Endothelial cell of hepatic sinusoid (primary cell): Measurements from ENCODE around the gene OBP2B.

ENCODE experiments used
- in situ Hi-C: cut with HindIII; loops from 2 replicates; pipeline ENCODE4 v1.10.0; 2017; ENCODE audit warnings: low sequenced_read_pairs

The OBP2B gene

DNA sequence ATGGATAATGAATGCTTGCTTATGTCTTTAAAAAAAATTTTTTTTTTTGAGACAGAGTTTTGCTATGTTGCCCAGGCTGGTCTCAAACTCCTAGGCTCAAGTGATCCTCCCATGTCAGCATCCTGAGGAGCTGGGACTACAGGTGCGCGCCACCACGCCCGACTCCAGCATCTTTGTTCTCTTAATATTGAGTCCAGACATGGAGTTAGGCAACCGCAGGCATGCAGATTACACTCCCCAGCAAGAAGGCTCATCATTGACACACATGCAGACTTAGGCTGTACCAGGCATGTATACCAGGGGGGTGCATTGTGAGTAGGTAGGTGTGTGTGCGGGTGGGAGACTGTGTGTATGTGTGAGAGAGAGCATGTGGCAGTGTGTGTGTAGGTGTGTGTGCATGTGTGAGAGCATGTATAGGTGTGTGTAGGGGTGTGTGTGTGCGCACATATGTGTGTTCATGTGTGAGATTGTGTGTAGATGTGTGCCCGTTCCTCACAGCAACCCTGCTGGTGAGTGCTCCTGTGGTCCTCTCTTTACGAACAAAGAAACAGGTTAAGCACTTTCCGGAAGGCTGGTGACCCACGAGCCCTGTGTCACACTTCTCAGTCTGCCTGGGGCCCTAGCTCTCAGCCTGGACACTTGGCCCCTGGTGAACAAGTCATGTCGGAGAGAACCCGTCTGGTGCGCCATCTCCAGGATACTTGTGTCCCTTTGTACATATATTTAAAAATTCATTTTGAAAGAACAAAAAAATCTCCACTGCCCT is 6.2 kb downstream of the OBP2B start:
- in situ Hi-C loops, result no loop called here

- in situ Hi-C loops, result no loop called here
Measured at GRCh38 chr9:133202145-133202513, 6.9 kb downstream of the OBP2B start.

- in situ Hi-C loops, result no loop called here
Measured at GRCh38 chr9:133201424-133202144, 7.5 kb downstream of the OBP2B start.

GRCh38 chr9:133200631-133201030 is 8.4 kb downstream of the OBP2B start:
- in situ Hi-C loops, result no loop called here

DNA sequence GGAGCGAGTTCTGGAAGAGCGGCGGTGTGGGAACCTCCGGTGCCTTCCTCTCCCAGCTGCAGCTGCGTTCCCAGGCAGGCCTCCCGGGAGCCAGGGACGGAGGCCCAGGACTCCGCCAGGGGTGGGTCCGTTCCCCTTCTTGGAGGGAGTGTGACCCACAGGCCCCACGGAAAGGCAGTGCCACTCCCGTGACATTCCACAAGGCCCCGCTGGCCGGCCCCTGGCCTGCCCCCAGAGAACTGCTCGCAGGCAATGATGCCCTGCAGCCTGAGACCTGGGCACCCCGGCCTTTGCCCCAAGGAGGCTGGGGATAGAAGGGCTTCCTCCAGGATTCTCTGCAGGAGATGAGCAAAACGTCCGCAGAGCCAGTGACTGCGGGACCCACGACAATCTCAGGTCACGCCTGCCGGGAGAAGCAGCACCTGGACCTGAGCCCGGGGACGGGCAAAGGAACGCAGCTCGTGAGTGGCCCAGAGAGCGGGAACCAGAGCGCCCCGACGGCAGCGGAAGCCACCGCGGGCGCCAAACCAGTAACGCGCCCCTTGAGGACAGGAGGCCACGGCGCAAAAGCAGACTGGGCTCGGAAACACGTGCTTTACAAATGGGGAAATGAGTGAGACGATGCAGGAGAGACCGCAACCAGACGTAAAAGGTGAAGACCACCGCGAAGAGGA is 9.3 kb downstream of the OBP2B start:
- in situ Hi-C loops, result no loop called here

DNA sequence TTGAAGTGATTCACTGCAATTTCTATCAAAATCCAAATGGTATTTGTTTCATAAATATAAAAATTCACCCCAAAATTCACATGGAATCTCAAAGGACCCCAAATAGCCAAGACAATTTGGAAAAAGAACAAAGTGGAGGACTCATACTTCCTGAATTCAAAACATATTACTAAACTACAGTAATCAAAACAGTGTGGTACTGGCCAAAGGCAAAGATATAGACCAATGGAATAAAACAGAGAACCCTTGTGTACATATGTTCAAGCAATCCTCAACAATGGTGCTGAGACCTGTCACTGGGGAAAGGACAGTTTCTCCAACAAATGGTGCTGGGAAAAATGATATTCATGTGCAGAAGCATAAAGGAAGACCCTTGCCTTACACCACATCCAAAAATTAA is 14.0 kb downstream of the OBP2B start:
- in situ Hi-C loops, result no loop called here

- in situ Hi-C loops, result no loop called here
Measured at GRCh38 chr9:133194597-133194996, 14.5 kb downstream of the OBP2B start.

DNA sequence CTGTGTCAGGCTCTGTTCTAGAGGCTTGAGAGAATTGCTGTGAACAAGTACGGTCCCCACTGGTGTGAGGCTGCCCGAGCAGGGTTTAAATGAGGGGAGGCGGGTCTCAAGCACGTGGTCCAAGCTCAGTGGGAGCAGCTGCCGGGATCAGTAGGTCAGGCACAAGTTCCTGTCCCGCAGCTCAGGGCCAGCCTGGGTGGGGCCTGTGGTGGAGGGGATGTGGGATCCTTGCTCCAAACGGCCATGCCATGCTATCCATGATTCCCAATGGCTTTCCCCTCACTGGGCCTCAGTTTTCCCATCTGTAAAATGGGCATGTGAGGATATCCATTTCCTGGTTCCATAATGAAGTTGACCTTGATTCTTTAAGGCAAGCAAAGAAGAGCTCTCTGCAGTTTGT is 17.1 kb downstream of the OBP2B start:
- in situ Hi-C loops, result no loop called here

DNA sequence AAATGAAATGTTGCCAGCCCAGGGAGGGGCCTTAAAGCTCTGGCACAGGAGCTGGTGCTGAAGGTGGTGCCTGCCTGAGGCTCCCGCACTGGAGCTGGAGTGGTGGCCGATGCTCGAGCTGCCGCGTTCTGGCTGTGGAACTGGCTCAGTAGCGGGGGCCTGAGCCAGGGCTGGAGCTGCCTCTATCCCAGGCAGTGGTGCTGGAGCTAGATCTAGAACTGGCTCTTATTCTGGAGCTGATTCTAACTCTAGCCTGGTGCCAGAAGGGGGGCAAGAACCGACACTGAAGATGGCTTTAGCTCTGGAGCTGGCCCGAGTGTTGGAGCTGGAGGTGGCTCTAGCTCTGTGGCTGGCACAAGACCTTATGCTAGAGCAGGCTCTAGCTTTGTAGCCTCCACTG is 19.2 kb downstream of the OBP2B start:
- in situ Hi-C loops, result no loop called here

GRCh38 chr9:133188843-133189180 is 20.2 kb downstream of the OBP2B start:
- in situ Hi-C loops, result no loop called here

DNA sequence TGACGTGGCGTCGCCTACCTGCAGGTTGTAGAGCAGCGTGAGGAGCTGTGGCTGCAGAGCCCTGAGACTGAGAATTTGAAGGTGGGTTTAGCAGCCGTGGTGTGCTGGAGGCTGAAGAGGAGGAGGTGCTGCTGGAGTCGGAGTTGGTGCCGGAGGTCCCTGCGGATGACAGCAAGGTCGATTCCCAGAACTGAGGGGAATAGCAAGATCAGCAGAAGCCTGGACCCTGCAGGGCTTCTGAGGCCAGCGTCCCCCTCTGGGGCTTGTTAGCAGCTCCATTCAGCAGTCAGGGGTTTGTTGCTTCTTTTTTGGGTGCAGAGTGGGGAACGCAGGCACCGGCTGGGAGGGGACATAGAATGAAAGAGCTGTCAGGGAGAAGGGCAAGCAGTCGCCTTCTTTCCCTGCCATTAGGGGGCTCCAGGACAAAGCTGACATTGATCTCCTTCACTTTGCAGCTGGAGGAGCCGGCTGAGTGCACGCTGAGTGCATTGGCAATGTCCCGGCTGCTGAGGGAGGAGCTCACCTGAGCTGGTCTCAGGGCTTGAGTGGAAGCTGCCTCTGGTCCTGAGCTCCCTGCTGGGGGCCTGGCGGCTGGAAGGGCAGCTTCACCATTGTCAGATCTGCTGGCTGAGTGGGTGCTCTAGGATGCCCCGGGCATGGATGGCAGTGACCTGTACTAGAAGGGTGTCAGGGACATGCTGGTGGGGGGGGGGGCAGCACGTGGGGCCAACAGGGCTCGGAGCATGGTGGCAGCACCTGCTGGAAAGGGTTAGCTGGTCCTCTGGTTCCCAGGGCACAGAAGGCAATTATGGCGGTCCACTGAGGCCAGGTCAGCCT is 20.8 kb downstream of the OBP2B start:
- in situ Hi-C loops, result no loop called here

GRCh38 chr9:133187561-133188005 is 21.5 kb downstream of the OBP2B start:
- in situ Hi-C loops, result no loop called here

GRCh38 chr9:133186736-133187135 is 22.3 kb downstream of the OBP2B start:
- in situ Hi-C loops, result no loop called here

DNA sequence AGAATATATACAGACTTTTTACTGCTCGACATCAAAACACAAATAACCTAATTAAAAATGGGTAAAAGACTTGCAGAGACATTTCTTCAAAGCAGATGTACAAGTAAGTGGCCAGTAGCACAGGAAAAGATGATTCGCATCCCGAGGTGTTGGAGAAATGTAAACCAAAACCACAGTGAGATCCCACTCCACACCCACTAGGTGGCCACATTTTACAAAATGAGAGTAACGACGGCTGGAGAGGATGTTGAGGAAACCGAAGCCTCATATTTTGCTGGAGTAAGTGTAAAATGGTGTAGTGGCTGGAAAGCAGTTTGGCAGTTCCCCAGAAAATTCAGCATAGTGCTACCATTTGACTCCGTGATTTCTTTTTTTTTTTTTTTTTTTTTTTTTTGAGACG is 24.1 kb downstream of the OBP2B start:
- in situ Hi-C loops, result no loop called here

- in situ Hi-C loops, result no loop called here
Measured at GRCh38 chr9:133182151-133182550, 26.9 kb downstream of the OBP2B start.

- in situ Hi-C loops, result no loop called here
Measured at GRCh38 chr9:133181561-133181960, 27.5 kb downstream of the OBP2B start.

GRCh38 chr9:133180953-133181352 is 28.1 kb downstream of the OBP2B start:
- in situ Hi-C loops, result no loop called here

DNA sequence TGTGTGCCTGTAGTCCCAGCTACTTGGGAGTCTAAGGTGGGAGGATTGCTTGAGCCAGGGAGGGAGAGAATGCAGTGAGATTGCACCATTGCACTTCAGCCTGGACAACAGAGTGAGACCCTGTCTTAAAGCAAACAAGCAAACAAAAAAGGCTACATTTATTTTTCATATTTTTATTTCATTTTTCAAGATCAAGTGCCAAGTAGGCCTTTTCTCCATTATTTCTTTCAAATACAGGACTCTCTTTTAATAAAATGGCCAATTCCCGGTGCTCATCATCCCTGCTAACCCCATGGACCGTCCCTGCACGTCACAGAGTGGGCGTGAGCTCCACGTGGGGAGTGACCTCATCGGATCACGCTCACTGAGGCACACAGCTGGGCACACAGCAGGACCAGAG is 36.0 kb downstream of the OBP2B start:
- in situ Hi-C loops, result loop anchor here (10.0 kb wide), 1 partner anchor 158 kb away; no protein-coding TSS in a partner anchor

GRCh38 chr9:133171161-133171961 is 37.7 kb downstream of the OBP2B start:
- in situ Hi-C loops, result loop anchor here (10.0 kb wide), 1 partner anchor 157 kb away; no protein-coding TSS in a partner anchor

DNA sequence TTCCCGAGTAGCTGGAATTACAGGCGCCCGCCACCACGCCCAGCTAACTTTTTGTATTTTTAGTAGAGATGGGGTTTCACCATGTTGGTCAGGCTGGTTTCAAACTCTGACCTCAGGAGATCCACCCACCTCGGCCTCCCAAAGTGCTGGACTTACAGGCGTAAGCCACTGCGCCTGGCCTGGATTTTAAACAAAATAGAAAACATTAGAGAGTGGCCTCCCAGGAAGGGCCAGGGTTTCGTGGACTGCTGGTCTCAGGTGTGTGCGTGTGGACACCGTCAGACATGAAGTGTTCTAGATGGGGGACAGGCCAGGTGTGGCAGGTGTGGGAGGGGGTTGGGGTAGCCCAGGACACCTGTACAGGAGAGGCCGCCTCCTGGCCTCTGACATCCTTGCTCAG is 38.3 kb downstream of the OBP2B start:
- in situ Hi-C loops, result loop anchor here (10.0 kb wide), 1 partner anchor 156 kb away; no protein-coding TSS in a partner anchor
